Measurements from ENCODE around the gene TTC24. TPM values are rescaled to one million over a fixed set of nuclear protein-coding genes. Genes with fewer than 3 reads are reported as not detected.

Gene TTC24
- polyA plus RNA-seq, 4 donors, result 0.97 to 2.3 (median 1.4) TPM

GRCh38 chr1:156553860-156554485, 25.6 kb upstream of the TTC24 start:
- no peak for DNase-seq (ENCODE audit: low read depth in 4 of 4, low spot score in 2 of 4)

DNA sequence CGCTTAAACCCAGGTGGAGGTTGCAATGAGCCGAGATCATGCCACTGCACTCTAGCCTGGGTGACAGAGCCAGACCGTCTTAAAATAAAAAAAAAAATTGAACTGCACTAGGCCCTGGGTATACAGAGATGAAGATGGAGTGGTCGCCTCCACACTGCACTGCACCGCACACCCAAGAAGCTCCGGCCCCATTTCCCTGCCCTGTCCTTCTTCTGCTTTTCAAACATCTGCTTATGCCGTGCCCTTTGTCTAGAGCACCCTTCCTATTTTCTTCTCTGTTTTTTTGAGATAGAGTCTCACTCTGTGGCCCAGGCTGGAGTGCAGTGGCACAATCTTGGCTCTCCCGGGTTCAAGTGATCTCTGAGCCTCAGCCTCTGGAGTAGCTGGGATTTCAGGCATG, 24.6 kb upstream of the TTC24 start:
- no peak for DNase-seq (ENCODE audit: low read depth in 4 of 4, low spot score in 2 of 4)

- no peak for DNase-seq (ENCODE audit: low read depth in 4 of 4, low spot score in 2 of 4)
These were observed 23.8 kb upstream of the TTC24 start for GRCh38 chr1:156555715-156556114.

DNA sequence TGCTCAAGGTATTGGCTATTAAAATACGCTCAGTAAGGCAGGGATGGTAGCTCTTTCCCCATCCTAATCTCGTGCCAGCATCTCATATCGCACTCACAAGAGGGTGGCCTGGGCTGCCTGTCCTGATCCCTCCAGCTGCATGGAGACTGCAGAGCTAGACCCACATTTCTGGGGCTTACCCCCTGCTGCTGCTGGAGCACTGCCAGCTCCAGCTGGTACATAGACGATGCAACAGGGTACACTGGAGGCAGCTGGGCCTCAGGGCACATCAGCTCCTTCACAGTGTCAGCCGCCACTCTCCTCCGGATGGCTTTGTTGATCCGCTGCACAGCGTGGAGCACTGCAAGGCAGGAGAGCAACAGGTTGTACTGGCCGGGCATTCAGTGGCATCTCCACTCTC, 23.2 kb upstream of the TTC24 start:
- no peak for DNase-seq (ENCODE audit: low read depth in 4 of 4, low spot score in 2 of 4)

DNA sequence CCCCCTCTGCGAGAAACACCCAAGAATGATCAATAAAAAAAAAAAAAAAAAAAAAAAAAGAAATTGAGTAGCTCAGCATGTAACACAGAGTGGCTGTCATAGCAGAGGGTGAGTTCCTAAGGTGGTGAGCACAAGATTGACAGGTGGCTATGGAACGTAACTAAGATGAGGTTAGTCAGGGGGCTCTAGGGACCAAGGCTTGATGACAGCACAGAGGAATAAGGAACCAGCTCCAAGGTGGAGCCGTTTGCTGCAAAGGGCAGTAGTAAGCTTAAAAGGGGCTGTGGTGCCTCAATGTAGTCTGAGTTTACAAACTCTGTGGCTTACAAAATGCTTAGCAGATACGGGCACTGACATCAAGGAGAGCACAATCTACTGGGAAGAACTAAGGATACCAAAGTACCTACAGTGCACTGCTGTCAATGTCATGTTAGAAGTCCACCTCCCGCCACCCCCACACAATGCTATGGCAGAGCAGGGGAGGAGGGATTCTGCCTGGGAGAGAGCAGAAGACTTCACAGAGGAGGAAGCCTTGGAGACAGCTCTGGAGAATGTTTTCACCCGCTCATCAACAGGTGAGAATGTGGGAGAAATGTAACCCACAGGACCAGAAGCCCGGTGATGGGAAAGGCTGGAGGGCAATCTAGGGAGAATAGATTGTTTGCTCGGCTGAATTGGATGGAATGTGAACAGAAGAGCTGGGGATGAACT, 20.3 kb upstream of the TTC24 start:
- no peak for DNase-seq (ENCODE audit: low read depth in 4 of 4, low spot score in 2 of 4)

DNA sequence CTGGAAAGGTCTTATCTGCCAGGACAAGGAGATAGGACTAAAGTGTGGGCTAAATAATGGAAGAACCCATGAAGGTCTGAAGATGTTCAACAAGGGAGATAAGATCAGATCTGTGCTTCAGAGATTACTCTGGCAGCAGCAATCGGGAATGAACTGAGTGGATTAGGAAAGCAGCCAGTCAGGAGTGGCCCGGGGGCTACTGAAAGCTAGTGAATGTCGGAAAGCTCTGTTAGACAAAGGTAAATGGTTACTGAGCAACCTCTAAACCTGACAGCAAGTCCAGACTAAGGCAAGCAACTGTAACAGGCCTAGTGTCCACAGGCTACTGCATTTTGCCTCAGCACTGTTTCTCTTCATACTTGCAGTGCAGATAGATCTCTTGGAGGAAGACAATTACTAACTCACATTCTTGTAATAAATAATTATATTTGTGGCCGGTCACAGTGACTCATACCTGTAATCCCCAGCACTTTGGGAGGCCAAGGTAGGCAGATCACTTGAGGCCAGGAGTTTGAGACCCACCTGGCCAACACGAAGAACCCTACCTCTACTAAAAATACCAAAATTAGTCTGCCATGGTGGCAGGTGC, 19.6 kb upstream of the TTC24 start:
- no peak for DNase-seq (ENCODE audit: low read depth in 4 of 4, low spot score in 2 of 4)

GRCh38 chr1:156560585-156561163, 18.8 kb upstream of the TTC24 start:
- DNase-seq (ENCODE audit: low read depth in 4 of 4, low spot score in 2 of 4), result no peak

DNA sequence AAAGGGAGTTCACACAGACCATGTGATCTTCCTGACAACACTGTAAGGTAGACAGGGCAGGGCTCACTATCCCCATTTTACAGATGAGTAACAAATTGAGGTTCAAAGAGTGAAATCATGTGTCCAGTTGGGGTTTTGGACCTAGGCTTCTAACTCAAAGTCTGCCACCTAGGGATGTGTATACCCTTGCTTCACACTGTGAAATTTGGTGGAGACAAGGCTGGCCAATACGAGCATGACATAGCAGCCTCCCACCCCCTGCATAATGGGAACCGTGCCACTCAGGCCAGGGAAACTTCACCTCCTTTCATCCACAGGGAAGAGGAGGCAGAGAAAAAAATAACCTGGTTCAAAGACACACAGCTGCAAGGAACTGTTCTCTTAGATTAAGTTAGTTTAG, 14.0 kb upstream of the TTC24 start:
- no peak for DNase-seq (ENCODE audit: low read depth in 4 of 4, low spot score in 2 of 4)

GRCh38 chr1:156566436-156566835, 13.1 kb upstream of the TTC24 start:
- DNase-seq (ENCODE audit: low read depth in 4 of 4, low spot score in 2 of 4), result no peak

DNA sequence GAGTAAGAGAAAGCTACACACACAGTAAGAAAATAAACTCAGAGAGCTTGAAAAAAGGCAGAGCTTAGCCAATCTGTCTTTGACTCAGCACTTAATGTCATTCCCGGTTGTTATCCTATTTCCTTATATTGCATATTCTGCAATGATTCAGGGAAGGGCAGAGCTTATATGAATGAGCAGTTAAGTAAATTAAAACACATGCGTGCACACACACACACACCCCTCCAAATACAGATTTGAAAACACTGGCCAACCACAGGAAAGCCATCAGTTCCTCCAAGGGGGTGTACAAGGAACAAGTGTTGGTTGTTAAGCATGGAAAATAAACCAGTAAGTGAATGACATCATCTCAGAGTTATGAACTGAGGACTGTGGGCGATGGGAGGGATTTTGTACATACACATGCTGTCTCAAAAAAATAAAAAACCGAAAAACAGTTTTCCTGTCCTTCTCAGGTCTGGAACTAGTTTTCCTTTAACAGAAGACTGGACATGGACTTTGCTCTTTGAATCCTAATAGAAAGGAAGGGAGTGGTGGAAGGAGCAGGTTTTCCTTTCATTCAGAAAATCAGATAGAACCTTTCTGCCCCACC, 8.2 kb upstream of the TTC24 start:
- DNase-seq (ENCODE audit: low read depth in 4 of 4, low spot score in 2 of 4), result no peak

DNA sequence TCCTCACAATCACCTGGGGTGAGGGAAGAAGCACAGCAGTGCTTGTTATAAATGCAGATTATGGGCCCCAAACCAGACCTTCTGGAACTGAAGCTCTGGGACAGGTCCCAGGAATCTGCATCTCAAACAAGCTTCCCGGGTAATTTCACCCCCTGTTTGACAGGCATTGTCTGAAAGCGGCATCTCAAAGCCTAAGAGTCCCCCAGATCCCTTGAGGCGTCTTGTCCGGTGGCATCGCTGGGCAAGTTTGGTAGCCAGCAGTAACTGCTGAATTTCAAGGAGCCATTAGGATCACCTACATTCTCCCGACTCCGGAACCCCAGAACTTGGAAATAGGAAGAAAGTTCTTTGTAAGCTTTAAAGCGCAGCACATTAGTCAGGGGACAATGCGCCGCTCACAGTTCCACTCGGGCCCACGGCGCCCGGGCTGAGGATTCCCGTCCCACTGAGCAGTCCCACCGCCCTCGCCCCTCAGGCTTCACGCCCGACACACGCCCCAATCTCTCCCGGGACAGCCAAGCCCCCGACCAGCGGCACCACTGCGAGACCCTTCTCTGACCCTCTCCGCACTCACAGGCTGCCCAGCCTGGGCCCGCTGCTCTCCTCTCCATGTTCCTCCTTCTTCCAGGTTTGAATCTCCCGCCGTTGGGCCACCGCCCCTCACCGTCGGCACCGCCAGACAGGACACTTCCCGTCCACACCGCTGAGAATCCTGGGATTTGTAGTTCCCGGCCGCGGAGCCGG, 7.4 kb upstream of the TTC24 start, which contains the start of gene IQGAP3:
IQGAP3 (minus strand) TSS at position 647 of the 744 bp plus-strand sequence; CDS start at position 611, 36 bp downstream.
- peak in 2 of 4 donors; percentile 52 to 78 for DNase-seq (ENCODE audit: low read depth in 4 of 4, low spot score in 2 of 4)

DNA sequence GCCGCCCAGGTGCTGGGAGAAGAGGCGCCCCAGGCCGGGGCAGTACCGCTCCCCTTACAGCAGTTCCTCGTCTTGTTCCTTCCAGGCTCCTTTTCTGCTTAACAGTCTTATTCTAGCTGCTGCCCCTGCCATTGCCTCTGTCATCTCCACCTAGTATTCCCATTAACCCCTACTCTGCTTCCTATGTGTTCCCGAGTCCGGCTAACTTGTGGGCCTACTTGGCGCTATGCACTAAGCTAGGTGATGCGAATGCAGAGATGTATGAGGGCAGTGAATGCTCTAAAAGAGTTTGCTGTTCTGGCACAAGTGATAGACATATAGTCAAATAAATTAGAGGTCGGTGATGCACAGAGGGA, 6.9 kb upstream of the TTC24 start:
- no peak for DNase-seq (ENCODE audit: low read depth in 4 of 4, low spot score in 2 of 4)

DNA sequence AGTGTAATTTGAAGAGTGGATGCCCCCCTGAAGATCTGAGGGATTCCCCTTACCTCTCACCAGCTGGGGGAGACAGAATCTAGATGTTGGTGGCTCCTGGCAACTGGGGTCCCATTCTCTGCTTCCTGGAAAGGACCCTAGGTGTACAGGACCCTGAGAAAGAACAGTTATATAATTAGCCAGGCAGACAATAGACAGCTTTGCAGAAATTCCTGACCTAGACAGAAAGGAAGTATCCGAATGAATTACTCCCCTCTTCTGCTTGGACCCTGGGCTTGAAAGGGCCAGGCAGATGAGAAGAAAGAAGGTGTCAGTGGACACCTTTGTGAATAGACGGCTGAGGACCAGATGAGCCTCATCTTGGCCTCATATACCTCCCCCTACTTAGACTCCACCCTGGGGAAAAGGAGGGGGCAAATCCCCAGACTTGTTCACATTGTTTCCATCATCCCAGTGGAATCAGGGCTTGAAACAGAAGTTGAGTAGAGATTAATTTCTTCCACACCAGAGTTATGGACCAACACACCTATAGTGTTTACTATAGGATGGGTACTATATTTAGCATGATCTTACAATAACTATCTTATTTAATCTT, 5.4 kb upstream of the TTC24 start:
- DNase-seq (ENCODE audit: low read depth in 4 of 4, low spot score in 2 of 4), result no peak

DNA sequence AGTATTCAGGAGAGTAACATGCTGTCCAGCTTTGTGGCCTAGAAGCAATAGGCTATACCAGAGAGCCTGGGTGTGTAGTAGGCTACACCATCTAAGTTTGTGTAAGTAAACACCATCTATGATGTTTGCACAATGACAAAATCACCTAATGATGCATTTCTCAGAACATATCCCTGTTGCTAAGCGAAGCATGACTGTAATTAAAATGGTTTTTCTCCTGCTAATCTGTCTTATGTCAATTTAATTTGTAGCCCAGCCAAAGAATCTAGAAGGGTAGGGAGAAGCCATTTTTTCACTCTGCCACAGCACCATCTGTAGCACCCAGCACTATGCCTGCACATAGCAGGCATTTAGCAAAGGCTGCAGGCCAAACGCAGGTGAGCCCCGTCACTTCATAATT, 2.0 kb upstream of the TTC24 start:
- DNase-seq (ENCODE audit: low read depth in 4 of 4, low spot score in 2 of 4), result no peak

GRCh38 chr1:156578055-156578454, 1.5 kb upstream of the TTC24 start:
- no peak for DNase-seq (ENCODE audit: low read depth in 4 of 4, low spot score in 2 of 4)

- DNase-seq (ENCODE audit: low read depth in 4 of 4, low spot score in 2 of 4), result no peak
These were observed 2.3 kb downstream of the TTC24 start for GRCh38 chr1:156581661-156582387.

GRCh38 chr1:156582388-156583017, 3.0 kb downstream of the TTC24 start:
- DNase-seq (ENCODE audit: low read depth in 4 of 4, low spot score in 2 of 4), result no peak

DNA sequence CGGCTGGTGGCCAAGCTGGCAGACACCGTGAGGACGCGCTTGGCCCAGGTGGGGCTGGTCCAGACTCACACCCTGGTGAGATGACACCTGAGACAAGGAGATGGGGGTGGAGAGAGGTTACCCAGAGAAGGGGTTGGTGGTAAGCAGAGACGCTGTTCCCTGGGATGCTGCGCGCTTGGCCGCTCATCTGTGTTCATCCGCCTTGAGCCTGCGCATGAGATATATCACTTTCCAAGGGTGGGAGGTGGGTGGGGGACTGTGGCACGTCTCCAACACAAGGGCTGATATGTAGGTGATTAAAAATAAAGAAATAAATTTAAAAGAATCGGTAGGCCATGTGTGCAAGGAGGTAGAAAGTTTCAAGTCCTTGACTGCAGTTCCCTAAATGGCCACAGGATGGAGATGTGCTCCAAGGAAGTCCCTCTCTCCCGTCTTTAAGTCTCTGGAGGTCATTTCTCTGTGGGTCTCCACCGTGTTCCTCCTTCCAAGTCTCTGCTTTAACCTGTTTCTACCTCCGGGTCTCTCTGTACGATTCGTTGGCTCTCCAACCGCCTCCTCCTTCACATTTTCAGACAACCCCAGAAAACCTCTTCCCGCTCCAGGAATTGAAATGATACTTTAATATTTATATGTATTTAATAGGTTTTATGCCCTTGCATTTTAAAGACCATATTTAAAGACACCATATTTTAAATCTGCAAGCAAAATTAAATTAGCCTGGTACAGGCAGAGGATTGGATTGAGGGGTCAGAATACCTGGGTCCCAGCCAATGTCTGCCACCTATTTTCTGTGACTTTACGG, 4.5 kb downstream of the TTC24 start:
- peak in 2 of 4 donors; percentile 71 to 84 for DNase-seq (ENCODE audit: low read depth in 4 of 4, low spot score in 2 of 4)

Measured in left renal cortex interstitium (tissue), 4 donors.